NB4 (cell line): ENCODE data around the gene MAP1LC3B.
A peak's percentile ranks its signal among the peaks of the same experiment; 100 is the strongest.

Experiments
- DNase-seq: peaks from one replicate; pipeline ENCODE4 v3.0.0; 2010; ENCODE audit warnings: low read depth
- H3K4me3 ChIP-seq: one replicate; pipeline ENCODE4 v1.5.1; 2011; ENCODE audit warnings: mild to moderate bottlenecking, low read depth, low read length, moderate library complexity
- MAX ChIP-seq: IDR thresholded peaks from 2 replicates; pipeline ENCODE4 v1.6.1; 2011; ENCODE audit warnings: low read depth, low read length
- MYC ChIP-seq: IDR thresholded peaks from 2 replicates; pipeline ENCODE4 v1.6.1; 2011; ENCODE audit warnings: low read depth, low read length
- POLR2A ChIP-seq: IDR thresholded peaks from 2 replicates; pipeline ENCODE4 v1.6.1; 2011; ENCODE audit warnings: mild to moderate bottlenecking; ENCODE audit not compliant: insufficient read length; ENCODE audit errors: extremely low read depth
- TF ChIP-seq, protein P1 (sequence below): IDR thresholded peaks from one replicate; pipeline ENCODE4 v1.5.1; 2012; ENCODE audit warnings: low read depth, low read length

The MAP1LC3B gene

GRCh38 chr16:87415441-87415840, 23.3 kb downstream of the MAP1LC3B start:
- TF ChIP-seq POLR2A (no peak), MYC (no peak), MAX (no peak)
- TF ChIP-seq, protein P1, sequence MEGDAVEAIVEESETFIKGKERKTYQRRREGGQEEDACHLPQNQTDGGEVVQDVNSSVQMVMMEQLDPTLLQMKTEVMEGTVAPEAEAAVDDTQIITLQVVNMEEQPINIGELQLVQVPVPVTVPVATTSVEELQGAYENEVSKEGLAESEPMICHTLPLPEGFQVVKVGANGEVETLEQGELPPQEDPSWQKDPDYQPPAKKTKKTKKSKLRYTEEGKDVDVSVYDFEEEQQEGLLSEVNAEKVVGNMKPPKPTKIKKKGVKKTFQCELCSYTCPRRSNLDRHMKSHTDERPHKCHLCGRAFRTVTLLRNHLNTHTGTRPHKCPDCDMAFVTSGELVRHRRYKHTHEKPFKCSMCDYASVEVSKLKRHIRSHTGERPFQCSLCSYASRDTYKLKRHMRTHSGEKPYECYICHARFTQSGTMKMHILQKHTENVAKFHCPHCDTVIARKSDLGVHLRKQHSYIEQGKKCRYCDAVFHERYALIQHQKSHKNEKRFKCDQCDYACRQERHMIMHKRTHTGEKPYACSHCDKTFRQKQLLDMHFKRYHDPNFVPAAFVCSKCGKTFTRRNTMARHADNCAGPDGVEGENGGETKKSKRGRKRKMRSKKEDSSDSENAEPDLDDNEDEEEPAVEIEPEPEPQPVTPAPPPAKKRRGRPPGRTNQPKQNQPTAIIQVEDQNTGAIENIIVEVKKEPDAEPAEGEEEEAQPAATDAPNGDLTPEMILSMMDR, result no peak
- no peak overlapping the region for H3K4me3 ChIP-seq
- DNase-seq, result no peak

DNA sequence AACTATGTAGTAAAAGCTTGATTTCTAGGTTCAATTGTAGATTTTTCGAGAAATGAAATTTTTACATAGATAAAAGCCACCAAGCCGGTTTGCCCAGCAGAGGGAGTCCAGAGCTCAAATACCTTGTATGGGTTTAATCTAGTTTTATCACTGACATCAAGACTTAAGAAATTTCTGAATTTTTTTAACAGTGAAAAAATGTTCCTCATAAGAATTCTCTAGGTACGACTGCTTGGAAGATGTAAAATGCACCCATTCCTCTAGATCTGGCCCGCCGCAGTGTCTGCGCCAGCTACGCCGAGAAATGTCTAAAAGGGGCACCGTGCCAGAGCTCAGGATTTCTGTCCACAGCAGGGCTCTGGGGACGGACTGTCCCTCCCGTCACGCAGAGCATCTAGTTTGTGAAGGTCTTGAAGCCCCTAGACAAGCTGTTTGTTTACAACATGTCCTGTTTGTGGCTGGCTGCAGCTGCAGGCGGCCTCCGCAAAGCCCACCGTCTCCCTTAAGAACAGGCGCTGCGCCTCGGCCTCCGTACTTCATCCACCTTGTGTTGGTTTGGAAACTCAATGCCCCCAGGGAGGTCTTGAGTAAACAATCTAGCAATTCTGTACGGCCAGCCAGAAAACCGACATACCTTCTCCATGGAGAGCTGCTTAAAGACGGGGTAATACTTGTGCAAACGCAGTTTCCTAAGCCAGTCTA, 24.8 kb downstream of the MAP1LC3B start:
- peak; percentile 47 for DNase-seq
- TF ChIP-seq, protein P1, result peak; percentile 62
- TF ChIP-seq MYC, result no peak
- H3K4me3 ChIP-seq, result no peak overlapping the region

- TF ChIP-seq MYC (no peak), POLR2A (no peak), MAX (no peak)
- TF ChIP-seq, protein P1, result no peak
- no peak overlapping the region for H3K4me3 ChIP-seq
- DNase-seq, result no peak
Measured at GRCh38 chr16:87417528-87417910, 25.4 kb downstream of the MAP1LC3B start.

DNA sequence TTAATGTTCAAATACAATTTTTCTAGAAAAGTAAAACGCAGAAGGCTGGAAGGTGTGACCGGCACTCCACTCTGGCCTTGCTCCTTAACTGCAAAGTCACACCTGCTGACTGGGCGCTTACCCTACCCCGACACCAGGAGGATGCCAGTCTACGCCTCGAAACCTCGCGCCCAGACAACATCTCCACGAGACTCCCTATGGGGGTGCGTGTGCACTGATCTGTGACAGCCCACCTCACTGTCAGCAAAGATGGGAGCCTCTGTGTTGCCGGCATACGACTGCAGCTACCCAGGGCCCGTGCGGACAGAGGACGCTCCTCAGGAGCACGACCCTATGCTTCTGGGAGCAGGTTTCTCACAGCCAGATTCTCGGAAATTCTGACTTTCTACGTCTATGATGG, 26.1 kb downstream of the MAP1LC3B start:
- TF ChIP-seq, protein P1, result no peak
- no peak for DNase-seq
- no peak overlapping the region for H3K4me3 ChIP-seq

GRCh38 chr16:87418644-87419043, 26.5 kb downstream of the MAP1LC3B start:
- TF ChIP-seq MYC (no peak), MAX (no peak), POLR2A (no peak)
- TF ChIP-seq, protein P1, result no peak
- no peak overlapping the region for H3K4me3 ChIP-seq
- DNase-seq, result no peak

DNA sequence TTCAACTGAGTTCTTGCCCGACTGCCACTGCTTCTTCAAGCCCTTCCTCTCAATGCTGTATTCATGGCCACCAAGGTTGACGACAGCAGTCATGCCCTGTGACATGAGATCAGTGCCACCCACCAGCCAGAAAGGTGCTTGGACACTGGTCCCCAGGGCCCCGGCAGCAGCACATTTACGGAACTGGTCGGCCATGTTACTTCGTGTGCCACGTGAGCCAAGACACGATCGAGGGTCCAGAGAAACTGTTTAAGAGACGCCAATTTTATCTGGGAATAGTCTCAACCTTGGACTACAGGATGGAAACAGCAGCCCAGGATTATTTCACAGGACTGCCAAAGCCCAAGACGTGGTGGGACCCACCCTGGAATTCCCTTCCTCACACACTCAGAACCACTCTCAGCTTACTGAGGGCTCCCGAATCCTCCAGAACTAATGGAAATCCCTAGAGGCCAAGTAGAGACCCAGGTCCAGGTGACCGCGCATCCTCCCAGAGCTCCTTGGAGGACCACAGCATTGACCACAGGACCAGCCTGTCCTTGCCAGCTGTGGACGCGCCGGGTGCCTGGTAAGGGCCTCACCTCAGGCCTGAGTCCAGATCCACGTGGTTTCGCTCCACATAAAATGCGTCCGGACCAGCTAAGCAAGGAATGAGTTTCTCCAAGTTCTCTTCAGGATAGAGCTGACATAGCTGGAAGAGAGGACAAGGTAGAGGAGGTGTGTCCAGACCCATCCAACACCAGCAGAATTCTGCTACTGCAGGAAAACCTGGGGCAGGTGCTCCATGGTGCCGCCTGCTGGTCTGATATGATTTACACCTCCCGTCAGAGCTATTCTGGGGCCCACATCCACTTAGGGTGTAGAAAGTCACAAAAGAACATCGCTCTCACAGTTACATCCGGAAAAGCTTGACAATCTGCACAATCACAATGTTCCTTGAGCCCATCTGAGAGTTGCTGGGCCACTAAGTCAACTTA, 28.2 kb downstream of the MAP1LC3B start:
- no peak for TF ChIP-seq MYC
- TF ChIP-seq, protein P1, result peak; percentile 50
- no peak for TF ChIP-seq MAX
- no peak for TF ChIP-seq POLR2A
- no peak for DNase-seq

More for the DNA sequence above, 28.2 kb downstream of the MAP1LC3B start:
- no peak overlapping the region for H3K4me3 ChIP-seq
